Adrenal gland (tissue), 12 donors: ENCODE results near the gene ASS1. TPM values are rescaled to one million over a fixed set of nuclear protein-coding genes. Genes with fewer than 3 reads are reported as not detected.

Experiments
- DNase-seq, 7 donors: peaks; one replicate each; pipeline ENCODE4 v3.0.0-alpha.2; 2019 to 2020
- H3K27ac ChIP-seq, 5 donors: fragments of 200-600 bp; sonication (generic) in 4 of 5; 1 replicate in 3 of 5; 2 replicates in 2 of 5; pipeline versions ENCODE4 v1.5.1 to v1.8.0; 2016 to 2020; ENCODE audit warnings: mild to moderate bottlenecking in 1 of 5
- H3K27me3 ChIP-seq: fragments of 200-600 bp; 2 replicates; pipeline ENCODE4 v1.8.0; 2021
- H3K36me3 ChIP-seq, 2 donors: fragments of 200-600 bp; replicated peaks in 1 of 2; 1 replicate in 1 of 2; 2 replicates in 1 of 2; pipeline versions ENCODE4 v1.5.1 to v1.8.0; 2018 to 2022
- H3K4me1 ChIP-seq, 2 donors: fragments of 200-600 bp; replicated peaks in 1 of 2; 1 replicate in 1 of 2; 2 replicates in 1 of 2; pipeline versions ENCODE4 v1.5.1 to v1.8.0; 2018 to 2021
- H3K4me3 ChIP-seq, 4 donors: fragments of 200-600 bp; sonication (generic) in 3 of 4; one replicate each; pipeline ENCODE4 v1.5.1; 2016 to 2018
- H3K9me3 ChIP-seq, 3 donors: fragments of 200-600 bp; sonication (generic) in 1 of 3; replicated peaks in 1 of 3; 1 replicate in 2 of 3; 2 replicates in 1 of 3; pipeline versions ENCODE4 v1.5.1 to v1.8.0; 2016 to 2021
- CTCF ChIP-seq, 6 experiments: fragments of 450-650 bp in 4 of 6; fragments of 200-600 bp in 2 of 6; sonication (generic) in 1 of 6; IDR thresholded peaks; 1 replicate in 5 of 6; 2 replicates in 1 of 6; pipeline versions ENCODE4 v1.5.1 to v1.8.0; 2016 to 2021; ENCODE audit warnings: antibody characterized with exemption in 6 of 6, mild to moderate bottlenecking in 2 of 6, moderate library complexity in 1 of 6
- POLR2A ChIP-seq, 2 donors: fragments of 450-650 bp; IDR thresholded peaks; one replicate each; pipeline ENCODE4 v1.6.1; 2017; ENCODE audit warnings: antibody characterized with exemption in 2 of 2, mild to moderate bottlenecking in 2 of 2, moderate library complexity in 1 of 2
- WGBS, 4 donors: extraction: QIAGEN DNeasy Blood & Tissue Kit in 2 of 4; methylation state at CpG; one replicate each; pipeline versions ENCODE4 v1.1.5 to v1.1.7; 2013 to 2017; 5-methylcytosine and 5-hydroxymethylcytosine counted together
- intact Hi-C, 2 donors: fragments of 100-400 bp; cut with DNase I; formaldehyde crosslinking; loops; one replicate each; pipeline versions ENCODE4 v1.14.1 to v1.15.0; 2022 to 2023
- polyA plus RNA-seq, 3 donors: library from polyadenylated mRNA; stranded (reverse); fragments of 200-250 nt in 2 of 3; fragments of 350-450 nt in 1 of 3; fragmentation: Illumina TruSeq in 1 of 3; extraction: RNeasy Lipid Tissue Mini Kit (QIAGEN cat#74804) in 1 of 3; gene quantifications; one replicate each; pipeline ENCODE4 v1.2.3, GENCODE V29; 2013 to 2014
- total RNA-seq, 9 donors: library from RNA; depleted of rRNA in 4 of 9; stranded (reverse); fragments of >200 nt in 4 of 9; fragments of 120-200 nt in 1 of 9; fragmentation: NEBNext Ultra II Directional in 1 of 9; extraction: Animal tissue kit (Norgen Biotek cat#: 25700) in 1 of 9; gene quantifications; one replicate each; pipeline versions ENCODE4 v1.1.0 to v1.2.4, GENCODE V29; 2013 to 2023
- donor health status: healthy with polysubstance abuse.
- donor health status: Bipolar disorder and iron deficiency.
- donor health status: DM: yes; HTN: yes; CAD: no.
- donor health status: DM: no; HTN: no; CAD: no.
- donor health status: DM: no; HTN: no; CAD: no.
- donor health status: DM: yes; HTN: yes; CAD: no.

Gene ASS1
- total and polyA plus RNA-seq, 12 donors: 11.3 to 438 (median 232) TPM

- Histone ChIP-seq H3K4me1 (no peaks in the 10 kb centered on the region), H3K4me3 (no peak overlapping the region), H3K27ac (no peak overlapping the region), H3K9me3 (no peaks in the 10 kb centered on the region), H3K36me3 (no peaks in the 10 kb centered on the region), H3K27me3 (no peaks in the 10 kb centered on the region)
- WGBS, 4 donors: 64 to 87% (median 71%) methylated on average over 10 of the region's 10 CpGs
- DNase-seq: peak in 1 of 7 donors; percentile 53
- TF ChIP-seq POLR2A (IDR thresholded peaks at IDR 0.05): no peak
- TF ChIP-seq CTCF (IDR thresholded peaks at IDR 0.05): no peak
- intact Hi-C loops: no loop called here
These were observed 17.9 kb upstream of the ASS1 start for GRCh38 chr9:130426883-130427282.

- Histone ChIP-seq H3K4me1 (no peaks in the 10 kb centered on the region), H3K4me3 (no peak overlapping the region), H3K27me3 (no peaks in the 10 kb centered on the region), H3K9me3 (no peaks in the 10 kb centered on the region), H3K27ac (no peak overlapping the region), H3K36me3 (no peaks in the 10 kb centered on the region)
- no peak for TF ChIP-seq POLR2A (IDR thresholded peaks at IDR 0.05)
- TF ChIP-seq CTCF (IDR thresholded peaks at IDR 0.05): no peak
- DNase-seq: no peak
- WGBS, 4 donors: 76 to 94% (median 90%) methylated on average over 6 to 12 of the region's 12 CpGs
- intact Hi-C loops: no loop called here
These were observed 17.4 kb upstream of the ASS1 start for GRCh38 chr9:130427326-130427725.

- H3K36me3 ChIP-seq: no peaks in the 10 kb centered on the region
- H3K27ac ChIP-seq: no peak overlapping the region
- peaks cover 0 to 5% of the 10 kb centered on the region in 2 donors for H3K4me1 ChIP-seq
- TF ChIP-seq POLR2A (IDR thresholded peaks at IDR 0.05) (no peak), CTCF (IDR thresholded peaks at IDR 0.05) (no peak)
- H3K9me3 ChIP-seq: no peaks in the 10 kb centered on the region
- no peak for DNase-seq
- no peak overlapping the region for H3K4me3 ChIP-seq
- intact Hi-C loops: no loop called here
- 88 to 92% (median 91%) methylated on average over 8 to 20 of the region's 20 CpGs for WGBS, 4 donors
- H3K27me3 ChIP-seq: no peaks in the 10 kb centered on the region
These were observed 16.6 kb upstream of the ASS1 start for GRCh38 chr9:130428086-130428665.

GRCh38 chr9:130429381-130429780 is 15.4 kb upstream of the ASS1 start:
- no peak for TF ChIP-seq CTCF (IDR thresholded peaks at IDR 0.05)
- no peak for TF ChIP-seq POLR2A (IDR thresholded peaks at IDR 0.05)
- no peaks in the 10 kb centered on the region for H3K27me3 ChIP-seq
- no peak overlapping the region for H3K27ac ChIP-seq
- intact Hi-C loops: no loop called here
- no peaks in the 10 kb centered on the region for H3K9me3 ChIP-seq
- WGBS, 4 donors: 79 to 100% (median 89%) methylated on average over 2 to 13 of the region's 13 CpGs
- peaks cover 3 to 13% of the 10 kb centered on the region in 2 donors for H3K4me1 ChIP-seq
- no peak overlapping the region for H3K4me3 ChIP-seq
- H3K36me3 ChIP-seq: no peaks in the 10 kb centered on the region
- DNase-seq: no peak
